AML-193 (cell line): Measurements from ENCODE around the gene WDR88.
"Not testable (repeated sequence)": the region's sequence is repeated elsewhere in the genome, so short reads cannot be mapped to it uniquely, and the experiment has no call there.

Source experiments
- DNase-seq, 2 experiments: peaks; one replicate each; lab custom pipeline; 2025; lab: John Stamatoyannopoulos, UW

WDR88 gene

DNA sequence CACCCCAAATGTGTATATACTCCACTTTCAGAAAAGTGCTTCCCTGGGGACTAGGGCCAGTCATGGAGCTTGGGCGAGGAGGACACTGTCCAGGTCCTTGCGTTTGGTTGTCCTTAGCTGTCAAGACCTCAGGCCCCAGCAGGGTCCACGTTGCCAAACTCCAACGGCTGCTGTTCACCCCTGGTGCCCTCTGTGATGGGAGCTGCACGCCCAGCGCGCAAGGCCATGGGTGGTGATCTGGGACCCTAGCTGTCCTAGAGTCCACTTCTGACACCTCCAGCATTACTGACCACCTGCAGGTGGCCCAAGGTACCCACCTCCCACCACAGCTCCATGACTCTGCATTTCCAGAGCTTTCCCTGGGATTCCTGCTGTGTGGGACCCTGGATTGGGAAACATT lies 66.3 kb downstream of the WDR88 start:
- no peak for DNase-seq

DNA sequence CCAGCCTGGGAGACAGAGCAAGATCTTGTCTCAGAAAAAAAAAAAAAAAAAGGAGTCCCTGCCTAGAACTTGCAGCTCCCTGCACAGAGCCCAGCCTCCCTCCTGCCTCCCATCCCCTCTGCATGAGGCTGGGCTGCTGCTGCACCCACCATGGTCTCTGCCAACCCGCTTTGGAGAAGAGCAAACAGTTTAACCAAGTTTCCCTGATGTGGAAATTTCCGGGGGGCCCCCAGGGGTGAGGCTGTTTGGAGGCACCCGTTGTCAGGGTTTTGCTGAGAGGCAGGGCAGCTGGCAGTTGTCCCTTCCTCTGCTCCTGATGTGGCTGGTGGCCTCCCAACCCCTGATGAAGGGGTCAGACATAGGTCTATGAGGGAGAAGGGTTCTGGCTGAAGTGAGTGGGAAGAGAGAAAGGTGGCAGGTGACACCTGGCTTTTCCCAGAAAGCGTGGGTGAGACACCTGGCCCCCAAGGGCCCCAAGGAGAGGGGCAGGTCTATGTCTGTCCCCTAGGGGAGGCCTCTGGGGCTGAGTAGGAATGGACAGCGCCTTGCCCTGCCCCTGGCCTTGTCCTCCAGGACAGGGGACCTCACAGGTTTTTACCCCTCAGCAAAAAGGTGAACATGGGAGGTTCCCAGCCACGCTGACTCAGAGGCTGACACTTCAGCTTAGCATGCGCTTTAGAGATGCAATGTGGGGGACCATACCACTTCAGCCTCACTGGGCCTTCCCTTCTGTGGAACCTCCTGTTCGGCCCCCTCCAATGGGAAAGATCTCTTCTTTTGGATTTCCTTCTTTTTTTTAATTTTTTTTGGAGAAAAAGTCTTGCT lies 67.7 kb downstream of the WDR88 start:
- DNase-seq: peak; percentile 80 to 87

DNA sequence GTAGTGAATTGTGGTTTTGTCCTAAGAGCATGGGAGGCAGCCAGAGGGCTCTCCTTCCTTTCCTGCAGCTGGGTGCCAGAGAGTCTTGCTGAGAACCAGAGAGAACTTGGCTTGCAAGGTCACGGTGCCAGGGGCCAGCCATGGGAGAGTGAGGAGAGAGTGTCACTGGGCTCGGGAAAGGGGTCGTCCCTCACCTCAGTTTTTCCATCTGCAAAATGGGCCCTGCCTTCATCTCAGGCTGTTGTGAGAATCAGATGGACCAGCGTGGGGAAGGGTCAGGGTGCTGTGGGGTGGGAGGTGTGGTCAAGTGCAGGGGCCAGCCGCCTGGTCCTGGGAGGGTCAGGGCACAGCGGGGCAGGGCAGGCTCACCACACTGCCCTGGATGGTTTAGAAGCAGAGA lies 69.6 kb downstream of the WDR88 start:
- DNase-seq: no peak

DNA sequence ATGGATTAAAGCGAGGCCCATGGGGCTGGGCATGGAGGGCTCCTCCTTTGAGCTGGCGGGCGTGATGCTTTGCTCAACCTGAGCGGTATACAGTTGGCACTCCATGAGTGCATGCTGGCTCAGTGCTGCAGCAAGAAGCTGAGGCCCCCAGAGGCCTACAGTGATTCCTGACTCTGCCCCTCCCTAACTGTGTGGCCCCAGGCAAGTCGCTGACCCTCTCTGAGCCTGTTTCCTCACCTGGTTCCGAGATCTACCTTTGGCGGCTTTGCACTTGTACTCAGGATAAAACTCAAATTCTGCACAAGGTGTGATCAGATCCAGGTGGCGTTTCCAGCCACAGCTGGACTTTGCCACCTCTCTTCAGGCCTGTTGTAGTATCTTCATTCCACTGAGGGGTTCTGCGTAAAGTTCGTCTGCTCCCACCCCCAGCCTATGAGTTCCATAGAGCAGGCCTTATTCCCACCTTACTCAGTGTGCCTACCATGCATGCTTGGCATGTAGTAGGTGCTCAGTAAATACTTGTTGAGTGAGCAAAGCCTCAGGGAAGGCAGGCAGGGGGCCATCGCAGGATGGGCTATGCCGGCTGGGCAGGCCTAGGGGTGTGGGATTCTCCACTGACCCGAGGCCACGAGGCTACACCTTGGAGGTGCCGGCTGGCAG lies 70.1 kb downstream of the WDR88 start:
- DNase-seq: no peak

DNA sequence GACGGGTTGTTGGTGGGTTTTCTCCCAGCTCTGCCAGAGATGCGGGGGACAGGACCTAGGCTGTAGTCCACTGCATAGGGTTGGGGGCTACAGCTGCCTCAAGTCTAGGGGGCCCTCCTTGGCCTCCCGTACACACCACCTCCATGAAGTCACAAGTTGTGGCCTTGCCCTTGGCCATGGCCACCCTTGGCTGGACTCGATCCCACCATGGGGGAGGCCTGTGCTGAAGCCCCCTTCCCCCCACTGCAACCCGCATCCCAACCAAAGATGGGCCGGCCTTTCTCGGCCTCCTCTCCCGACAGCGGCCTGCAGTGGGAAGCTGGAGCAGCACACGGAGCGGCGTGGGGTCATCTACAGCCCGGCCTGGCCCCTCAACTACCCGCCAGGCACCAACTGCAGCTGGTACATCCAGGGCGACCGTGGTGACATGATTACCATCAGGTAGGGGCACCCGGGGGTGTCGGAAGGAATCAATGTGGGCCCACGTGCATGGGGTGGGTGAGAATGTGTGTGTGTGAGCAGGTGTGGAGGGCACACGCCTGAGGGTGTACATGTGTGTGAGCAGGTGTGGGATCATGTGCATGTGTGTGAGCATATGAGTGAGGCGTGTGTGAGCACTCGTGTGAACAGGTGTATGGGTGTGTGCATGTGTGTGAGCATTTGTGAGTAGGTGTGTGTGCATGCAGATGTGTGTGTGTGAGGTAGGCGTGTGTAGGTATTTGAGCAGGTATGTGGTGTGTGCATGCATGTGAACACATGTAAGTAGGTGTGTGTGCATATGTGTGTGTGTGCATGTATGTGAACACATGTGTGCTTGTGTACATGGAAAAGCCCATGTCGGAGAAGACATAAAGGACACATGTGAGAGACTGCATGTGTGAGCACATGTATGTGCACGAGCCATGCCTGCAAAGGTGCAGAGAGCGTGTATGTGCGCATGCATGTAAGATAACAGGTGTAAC lies 70.9 kb downstream of the WDR88 start:
- no peak for DNase-seq

DNA sequence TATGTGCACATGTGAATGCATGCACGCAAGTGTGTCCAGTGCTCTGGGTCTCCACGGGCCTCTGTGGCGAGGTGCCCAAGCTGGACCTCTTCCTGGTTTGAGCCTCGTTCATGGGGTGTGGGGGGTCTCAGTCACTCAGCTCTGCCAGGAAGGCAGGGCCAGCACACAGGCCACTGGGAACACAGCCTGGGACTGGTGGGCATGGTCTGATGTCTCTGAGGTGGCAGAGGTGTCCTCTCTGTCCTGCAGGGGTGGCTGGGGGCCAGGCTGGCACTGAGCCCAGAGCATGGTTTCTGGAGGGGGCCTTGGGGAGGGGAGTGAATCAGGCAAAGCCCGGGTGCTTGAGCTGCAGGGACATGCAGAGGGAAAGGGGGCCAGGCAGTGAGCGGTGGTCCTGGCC lies 71.6 kb downstream of the WDR88 start:
- no peak for DNase-seq

DNA sequence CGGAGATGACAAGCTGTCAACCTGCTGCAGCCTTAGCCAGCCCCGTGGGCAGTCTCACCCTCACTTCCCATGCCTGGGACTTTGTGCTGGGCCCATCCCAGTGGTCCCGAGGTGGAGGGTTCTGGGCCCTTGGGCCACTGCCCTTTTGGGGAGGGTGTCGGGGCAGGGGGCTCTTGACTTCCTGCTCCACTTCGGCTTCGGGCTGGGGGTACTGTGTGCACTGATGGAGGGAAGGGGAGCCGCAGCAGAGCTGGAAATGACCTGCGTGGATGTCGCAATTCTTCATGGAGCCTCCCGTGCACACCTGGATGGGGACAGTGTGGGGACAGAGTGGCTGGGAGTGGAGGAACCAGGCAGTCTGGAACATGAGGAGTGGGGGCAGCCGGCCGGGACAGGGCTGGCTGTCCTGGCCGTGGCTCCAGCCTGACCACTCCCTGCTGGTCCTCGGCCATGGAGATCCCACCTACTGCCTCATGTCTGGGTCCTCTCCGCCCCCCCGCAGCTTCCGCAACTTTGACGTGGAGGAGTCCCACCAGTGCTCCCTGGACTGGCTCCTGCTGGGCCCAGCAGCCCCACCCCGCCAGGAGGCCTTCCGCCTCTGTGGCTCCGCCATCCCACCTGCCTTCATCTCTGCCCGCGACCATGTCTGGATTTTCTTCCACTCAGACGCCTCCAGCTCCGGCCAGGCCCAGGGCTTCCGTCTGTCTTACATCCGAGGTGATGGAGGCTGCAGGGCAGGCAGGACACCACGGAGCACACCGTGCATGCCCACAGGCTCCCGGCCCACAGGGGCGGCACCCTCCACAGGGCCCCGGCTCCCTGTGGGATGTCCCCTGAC lies 72.4 kb downstream of the WDR88 start:
- DNase-seq: no peak

DNA sequence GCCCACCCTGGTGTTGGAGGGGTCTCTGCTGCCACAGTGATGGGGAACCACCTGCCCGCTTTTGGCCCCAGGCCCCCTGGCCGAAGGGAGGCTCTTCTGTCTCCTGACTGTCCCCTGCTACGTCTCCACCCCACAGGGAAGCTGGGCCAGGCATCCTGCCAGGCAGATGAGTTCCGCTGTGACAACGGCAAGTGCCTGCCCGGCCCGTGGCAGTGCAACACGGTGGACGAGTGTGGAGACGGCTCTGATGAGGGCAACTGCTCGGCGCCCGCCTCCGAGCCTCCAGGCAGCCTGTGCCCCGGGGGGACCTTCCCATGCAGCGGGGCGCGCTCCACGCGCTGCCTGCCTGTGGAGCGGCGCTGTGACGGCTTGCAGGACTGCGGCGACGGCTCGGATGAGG lies 73.2 kb downstream of the WDR88 start:
- no peak for DNase-seq

DNA sequence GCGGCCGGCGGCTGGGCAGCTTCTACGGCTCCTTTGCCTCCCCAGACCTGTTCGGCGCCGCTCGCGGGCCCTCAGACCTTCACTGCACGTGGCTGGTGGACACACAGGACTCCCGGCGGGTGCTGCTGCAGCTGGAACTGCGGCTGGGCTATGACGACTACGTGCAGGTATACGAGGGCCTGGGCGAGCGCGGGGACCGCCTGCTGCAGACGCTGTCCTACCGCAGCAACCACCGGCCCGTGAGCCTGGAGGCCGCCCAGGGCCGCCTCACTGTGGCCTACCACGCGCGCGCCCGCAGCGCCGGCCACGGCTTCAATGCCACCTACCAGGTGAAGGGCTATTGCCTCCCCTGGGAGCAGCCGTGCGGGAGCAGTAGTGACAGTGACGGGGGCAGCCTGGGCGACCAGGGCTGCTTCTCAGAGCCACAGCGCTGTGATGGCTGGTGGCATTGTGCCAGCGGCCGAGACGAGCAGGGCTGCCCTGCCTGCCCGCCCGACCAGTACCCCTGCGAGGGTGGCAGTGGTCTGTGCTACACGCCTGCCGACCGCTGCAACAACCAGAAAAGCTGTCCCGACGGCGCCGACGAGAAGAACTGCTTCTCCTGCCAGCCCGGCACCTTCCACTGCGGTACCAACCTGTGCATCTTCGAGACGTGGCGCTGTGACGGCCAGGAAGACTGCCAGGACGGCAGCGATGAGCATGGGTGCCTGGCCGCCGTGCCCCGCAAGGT lies 73.8 kb downstream of the WDR88 start:
- no peak for DNase-seq

DNA sequence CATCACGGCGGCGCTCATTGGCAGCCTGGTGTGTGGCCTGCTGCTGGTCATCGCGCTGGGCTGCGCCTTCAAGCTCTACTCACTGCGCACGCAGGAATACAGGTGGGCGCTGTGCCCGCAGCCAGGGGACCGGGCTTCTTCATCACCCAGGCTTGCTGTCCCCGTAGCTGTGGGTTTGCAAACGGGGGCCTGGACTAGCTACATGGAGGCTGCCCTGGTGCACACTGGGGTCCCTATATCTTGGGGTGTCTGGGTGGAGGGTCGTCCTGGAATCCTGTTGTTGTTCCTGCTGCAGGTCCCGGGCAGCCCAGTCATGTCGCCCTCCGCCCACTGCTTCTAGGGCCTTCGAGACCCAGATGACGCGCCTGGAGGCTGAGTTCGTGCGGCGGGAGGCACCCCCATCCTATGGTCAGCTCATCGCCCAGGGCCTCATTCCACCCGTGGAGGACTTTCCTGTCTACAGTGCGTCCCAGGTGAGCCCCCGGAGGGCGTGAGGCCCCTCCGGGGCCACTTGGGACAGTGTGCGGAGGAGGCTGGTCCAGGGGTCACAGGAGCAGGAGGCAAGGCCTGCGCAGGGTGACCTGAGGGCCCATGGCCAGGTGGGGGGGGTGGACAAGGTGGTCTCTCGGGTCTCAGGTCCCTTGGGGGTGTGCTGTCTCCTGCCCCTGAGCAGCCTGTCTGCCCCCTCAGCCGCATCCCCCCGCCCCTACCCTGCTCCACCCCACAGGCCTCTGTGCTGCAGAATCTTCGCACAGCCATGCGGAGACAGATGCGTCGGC lies 74.5 kb downstream of the WDR88 start:
- no peak for DNase-seq

DNA sequence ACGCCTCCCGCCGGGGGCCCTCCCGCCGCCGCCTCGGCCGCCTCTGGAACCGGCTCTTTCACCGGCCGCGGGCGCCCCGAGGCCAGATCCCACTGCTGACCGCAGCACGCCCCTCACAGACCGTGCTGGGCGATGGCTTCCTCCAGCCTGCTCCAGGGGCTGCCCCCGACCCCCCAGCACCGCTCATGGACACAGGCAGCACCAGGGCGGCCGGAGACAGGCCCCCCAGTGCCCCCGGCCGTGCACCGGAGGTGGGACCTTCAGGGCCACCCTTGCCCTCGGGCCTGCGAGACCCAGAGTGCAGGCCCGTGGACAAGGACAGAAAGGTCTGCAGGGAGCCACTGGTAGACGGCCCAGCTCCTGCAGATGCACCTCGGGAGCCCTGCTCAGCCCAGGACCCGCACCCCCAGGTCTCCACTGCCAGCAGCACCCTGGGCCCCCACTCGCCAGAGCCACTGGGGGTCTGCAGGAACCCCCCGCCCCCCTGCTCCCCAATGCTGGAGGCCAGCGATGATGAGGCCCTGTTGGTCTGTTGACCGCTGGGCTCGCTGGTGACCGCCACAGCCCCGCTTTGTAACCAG lies 75.2 kb downstream of the WDR88 start:
- no peak for DNase-seq

DNA sequence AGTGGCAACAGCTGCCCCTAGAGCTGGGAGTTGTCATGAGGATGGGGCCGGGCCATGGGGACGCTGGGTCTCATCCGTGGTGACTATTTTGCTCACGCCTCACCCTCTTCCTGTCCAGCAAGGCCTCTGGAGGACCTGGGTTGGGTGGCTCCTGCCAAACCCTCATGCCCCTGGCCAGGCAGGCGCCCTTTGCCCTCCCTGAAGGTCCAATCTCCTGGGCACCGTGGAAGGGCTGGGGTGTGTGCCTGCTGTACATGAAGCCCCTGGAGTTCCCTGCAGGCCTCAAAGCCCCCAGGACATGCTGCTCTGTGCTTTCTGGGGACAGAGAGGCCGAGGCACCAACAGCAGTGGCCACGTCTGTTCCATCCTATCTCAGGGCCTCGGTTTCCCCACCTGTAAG lies 76.0 kb downstream of the WDR88 start:
- no peak for DNase-seq

DNA sequence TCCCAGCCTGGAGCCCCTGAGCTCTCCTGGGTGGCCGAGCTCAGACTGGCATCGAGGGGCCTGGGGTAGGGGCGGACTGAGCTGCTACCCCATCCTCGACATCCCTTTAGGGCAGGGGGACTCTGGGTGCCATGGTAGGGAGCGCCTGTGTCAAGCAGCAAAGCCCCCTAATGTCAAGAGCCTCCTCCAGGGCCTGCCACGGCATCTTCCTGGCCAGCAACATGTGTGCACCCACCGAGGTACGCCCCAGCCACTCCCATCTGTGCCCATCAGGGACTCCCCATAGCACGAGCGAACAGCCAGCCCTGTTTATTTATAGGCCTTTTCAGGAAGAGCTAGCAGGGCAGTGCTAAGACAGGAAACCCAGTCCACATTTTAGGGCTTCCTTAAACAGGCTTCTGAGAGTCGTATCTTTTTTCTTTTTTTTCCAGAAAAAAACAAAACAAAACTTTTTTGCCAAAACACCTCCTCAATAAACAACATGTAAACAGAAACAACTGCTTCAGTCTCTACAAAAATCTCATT lies 76.5 kb downstream of the WDR88 start:
- DNase-seq: no peak

DNA sequence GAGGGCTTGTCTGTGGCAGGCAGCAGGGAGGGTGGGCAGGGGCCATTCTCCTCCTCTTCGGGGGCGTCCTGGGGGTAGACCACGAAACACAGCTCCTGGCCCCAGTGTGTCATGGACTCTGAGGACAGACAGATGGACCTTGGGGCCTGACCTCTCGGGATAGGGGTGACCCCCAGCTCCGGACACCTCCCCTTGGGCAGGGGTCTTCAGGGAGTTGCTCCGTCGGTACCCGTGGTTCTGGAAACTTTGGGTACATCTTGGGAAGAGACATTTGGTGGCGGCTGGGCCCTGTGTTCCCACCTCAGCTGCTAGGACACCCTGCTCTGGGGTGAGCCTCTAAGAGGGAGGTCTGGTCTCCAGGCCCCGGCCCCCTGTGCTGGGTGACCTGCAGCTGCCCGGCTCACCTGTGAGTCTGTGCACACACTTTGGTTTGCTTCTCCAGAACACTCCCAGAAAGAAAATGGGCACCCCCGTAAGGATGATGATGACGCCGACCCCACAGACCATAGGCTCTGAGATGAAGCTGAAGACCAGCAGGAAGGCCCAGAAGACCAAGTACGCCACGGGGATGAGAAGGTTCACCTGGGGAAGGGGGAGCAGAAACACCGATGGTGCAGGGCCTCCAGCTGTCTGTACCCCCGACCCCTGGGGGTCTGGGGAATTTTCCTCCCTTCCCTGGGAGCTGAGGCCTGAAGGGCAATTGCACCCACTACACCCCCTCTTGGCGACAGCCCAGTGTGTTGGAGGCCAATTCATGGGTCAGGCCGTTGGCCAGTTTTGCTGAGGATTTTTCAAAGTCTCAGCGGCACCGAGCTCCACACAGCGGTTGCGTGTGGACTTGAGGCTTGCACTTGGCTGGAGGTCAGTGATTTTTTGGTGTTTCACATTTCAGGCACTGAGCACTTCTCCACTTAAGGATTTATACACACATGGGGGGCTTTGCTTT lies 77.3 kb downstream of the WDR88 start:
- no peak for DNase-seq

DNA sequence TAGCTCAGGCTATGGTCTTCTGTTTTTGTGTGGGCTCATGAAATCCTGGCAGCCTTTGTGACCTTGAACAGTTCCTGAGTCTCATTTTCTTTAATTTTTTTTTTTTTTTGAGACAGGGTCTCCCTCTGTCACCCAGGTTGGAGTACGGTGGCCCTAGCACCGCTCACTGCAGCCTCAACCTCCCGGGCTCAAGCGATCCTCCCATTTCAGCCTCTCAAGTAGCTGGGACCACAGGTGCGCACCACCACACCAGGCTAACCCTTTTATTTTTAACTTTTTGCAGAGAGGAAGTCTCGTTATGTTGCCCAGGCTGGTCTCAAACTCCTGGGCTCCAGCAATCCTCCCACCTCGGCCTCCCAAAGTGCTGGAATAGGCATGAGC lies 77.9 kb downstream of the WDR88 start:
- not testable (repeated sequence) for DNase-seq

DNA sequence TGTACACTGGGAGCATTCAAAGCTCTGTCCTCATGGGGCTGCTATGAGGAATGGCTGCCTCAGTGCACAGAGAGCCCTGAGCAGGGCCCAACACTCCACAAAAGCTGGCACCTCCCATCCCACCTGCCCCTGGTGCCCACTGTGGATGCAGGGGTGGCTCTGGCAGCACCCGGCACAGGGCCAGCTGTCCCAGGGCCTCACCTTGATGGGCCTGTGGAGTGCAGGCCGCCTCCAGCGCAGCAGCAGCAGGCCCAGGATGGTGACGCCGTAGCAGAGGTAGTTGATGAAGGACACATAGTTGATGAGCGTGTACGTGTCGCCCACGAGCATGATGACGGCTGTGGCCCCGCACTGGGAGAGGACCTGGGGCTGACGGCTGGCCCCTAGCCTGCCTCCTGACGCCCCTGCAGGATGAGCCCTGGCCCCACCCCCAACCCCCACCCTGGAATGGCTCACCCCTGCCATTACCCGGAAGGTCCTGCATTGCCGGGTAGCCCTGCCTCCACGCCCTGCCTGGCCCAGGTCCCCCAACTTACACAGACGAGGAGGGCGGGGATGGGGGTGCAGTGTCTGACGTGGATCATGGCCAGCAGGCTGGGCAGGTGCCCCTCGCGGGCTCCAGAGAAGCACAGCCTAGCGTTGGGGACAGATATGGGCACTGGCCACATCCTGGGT lies 78.5 kb downstream of the WDR88 start:
- DNase-seq: no peak

DNA sequence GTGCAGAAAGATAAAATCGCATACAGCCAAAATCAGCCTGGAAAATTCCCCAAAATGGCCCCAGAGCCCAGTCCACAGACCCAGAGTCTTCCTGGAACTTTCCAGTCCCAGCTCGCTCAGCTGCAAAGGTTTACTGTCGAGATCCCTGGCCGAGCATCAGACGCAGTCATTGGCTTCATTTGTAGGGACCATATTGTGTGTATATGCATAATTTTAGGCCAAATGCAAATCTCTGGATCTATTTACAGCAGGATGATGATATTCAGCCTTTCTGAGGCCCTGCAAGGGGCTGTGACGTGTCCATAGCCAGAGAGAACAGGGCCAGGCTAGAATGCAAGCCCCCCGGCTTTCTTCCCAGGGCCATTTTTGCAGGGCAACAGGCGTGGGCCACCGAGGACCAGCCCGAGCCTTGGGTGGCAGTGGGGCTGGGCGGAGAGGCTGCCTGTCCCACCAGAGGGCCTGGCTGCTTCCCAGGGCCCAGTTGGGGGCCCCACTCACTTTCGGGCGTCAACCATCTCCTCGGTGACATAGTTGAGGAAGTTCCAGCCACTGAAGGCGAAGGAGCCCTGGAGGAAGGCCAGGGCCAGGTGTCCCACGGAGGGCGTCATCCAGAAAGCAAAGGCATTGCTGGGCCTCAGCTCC lies 80.0 kb downstream of the WDR88 start:
- DNase-seq: no peak
